Non-pigmented ciliary epithelial cell (primary cell): Measurements from ENCODE around the gene NBPF26.
"Not testable (repeated sequence)": the region's sequence is repeated elsewhere in the genome, so short reads cannot be mapped to it uniquely, and the experiment has no call there.

Source experiments
- DNase-seq: peaks from one replicate; pipeline ENCODE4 v3.0.0-alpha.2; 2010; ENCODE audit warnings: low read depth

The NBPF26 gene

DNA sequence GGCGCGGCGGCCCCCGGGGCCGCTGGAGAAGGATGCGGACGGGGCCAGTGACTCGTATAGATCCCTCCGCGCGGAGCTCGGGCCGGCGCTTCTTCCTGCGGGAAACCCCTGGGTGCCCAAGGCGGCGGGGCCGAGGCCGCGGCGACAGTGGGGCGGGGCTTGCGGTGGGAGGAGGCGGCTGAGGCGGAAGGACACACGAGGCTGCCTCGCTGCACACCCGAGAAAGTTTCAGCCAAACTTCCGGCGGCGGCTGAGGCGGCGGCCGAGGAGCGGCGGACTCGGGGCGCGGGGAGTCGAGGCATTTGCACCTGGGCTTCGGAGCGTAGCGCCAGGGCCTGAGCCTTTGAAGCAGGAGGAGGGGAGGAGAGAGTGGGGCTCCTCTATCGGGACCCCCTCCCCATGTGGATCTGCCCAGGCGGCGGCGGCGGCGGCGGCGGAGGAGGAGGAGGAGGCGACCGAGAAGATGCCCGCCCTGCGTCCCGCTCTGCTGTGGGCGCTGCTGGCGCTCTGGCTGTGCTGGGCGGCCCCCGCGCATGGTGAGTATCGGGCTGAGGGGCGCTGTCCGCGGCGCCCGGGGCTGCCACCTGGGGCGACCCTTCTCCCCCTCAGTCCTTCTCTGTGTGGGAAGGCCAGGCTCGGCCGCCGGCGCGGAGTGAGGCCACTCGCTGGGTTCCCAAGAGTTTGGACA, at the start of gene NBPF26:
NBPF26 (plus strand) TSS at position 231 of the 688 bp plus-strand sequence.
- DNase-seq, result not testable (repeated sequence)

DNA sequence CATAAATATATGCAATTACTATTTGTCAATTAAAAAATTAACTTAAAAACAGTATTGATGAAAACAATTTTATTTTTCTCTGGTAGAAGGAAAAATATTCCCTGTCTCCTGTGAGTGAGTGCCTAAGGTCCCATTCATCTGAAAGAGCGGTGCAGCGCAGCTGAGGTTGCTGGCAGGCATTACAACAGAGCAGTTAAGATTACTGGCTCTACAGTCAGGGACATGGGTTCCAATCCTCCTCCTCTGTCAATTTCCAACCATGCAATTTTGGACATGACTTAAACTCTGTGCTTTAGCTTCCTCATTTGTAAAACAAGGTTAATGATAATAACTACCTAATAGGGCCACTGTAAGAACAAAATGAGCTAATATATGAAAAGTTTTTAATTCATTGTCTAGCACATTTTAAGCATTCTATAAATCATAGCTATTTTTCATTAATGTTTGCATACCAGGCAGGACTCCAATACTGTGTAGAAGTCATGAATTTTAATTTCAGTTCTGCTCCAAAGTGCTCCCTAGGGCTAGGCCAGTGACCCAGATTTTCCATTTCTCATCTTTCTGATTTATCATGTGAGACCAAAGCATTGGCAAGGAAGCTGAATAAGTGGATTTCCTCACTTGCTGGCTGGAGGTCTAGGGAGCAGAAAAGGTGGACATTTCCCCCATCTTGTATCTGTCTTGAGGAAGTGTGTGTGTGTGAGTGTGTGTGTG, 43.5 kb upstream of the NBPF26 start:
- not testable (repeated sequence) for DNase-seq

DNA sequence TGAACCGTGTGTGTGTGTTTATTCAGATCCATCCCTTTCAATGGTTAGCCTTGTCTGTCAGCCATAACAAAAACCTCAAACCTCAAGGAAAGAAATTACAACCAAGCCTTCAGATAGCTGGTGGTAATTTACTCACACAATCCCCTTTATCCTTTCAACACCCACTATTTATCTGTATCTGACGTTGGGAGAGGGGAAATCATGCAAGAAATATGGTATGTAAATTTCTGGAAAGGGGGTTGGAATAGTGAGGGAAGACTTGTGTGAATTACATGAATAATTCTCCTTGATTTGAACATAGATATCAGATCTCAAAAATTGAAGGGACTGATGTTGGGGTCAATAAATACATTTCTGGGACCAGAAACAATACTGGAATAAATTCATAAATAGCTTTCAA, 42.8 kb upstream of the NBPF26 start:
- DNase-seq, result not testable (repeated sequence)

DNA sequence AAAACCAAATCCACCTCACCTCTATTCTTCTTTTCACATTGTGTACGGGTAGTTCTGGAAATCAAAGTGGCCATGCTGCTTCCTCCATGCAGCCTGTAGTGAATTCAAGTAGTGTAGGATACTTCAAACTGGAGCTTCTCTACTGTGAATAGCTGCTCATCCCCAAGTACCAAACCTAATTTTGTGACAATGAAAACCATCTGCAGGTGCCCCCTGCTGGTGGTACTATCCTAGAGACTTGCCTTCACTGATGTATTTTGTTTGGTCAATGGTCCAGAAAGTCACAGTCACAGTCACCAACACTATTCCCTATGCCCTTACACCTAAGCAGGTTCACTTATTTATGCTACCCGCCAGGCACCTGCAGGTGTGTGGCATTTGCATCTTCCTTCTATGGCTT, 39.3 kb upstream of the NBPF26 start:
- not testable (repeated sequence) for DNase-seq

DNA sequence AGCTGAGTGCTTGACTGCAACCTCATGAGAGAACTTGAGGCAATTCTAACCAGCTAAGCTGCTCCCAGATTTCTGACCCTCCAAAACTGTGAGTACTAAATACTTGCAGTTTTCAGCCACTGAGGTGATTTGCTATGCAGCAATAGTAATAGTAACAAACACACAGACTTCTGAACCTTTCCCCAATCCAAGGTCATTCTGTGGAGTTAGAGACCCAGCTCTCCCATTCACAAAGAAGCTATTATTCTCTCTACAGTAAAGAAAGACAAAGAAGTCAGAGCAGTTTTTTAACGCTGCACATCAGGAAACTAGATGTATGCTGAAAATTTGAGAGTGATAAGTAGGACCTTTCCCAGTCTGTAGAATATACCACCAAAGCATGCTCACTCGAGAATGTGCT, 38.1 kb upstream of the NBPF26 start:
- DNase-seq, result not testable (repeated sequence)

DNA sequence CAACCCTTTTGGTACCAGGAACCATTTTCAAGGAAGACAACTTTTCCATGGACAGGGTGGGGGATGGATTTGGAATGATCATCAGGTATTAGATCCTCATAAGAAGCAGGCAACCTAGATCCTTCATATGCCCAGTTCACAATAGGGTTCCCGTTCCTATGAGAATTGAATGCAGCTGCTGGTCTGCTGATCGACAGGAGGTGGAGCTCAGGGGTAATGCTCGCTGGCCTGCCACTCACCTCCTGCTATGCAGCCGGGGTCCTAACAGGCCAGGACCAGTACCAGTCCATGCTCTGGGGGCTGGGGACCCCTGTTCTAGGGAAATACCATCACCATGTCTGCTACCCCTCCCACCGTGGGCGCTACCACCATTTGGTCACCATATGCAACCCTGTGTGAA, 36.5 kb upstream of the NBPF26 start:
- not testable (repeated sequence) for DNase-seq

DNA sequence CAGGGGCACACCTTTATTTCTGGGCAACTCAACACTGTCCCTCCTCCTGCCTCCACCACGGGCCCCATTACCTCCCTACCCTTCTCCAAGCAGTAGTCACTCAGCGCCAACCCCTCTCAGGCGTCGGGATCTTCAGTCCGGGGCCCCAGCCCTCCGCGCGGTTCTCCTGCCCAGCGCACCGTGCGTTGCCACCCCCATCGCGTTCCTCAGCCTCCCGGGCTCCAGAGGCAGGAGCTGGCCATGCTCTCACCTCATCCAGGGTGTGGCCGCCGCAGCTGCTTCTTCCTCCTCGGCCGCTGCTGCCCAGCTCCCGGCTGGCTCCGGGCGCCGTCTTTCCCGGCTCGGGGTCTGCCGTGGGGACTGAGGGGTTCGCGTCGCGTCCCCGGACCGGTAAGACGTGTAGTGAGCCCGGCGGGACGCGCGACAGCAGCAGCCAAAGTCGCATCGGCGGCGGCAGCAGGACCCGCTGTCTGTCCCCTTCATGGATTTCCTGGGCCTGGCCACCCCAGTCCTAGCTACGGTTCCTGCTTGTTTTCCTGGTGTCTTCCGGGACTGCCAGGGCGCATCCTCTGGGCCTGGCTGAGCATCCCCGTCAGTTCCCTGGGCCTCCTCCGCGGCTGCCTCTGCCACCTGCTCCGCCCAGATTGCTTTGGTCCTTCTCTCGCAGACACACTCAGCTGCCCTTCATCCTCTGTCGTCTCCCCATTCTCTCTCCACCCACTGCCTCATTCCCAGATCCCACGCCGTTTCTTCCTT, 22.8 kb upstream of the NBPF26 start:
- DNase-seq, result not testable (repeated sequence)

DNA sequence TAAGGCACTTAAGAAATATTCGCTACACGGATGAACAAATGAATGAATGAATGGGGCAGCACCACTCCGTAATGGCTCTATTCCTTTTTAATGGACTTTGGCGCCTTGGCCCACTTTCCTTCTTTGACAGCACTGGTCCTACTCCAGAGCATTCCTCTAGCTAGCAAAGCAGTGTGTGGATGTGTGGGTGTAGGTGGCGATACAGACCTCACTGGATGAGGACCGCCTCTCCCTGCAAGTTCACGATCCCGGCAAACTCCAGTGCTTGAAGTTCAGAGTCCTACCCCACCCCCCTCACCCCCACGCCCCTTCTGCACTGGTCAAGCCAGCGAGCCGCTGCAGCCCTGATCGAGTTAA, 409 bp upstream of the NBPF26 start:
- DNase-seq, result not testable (repeated sequence)

DNA sequence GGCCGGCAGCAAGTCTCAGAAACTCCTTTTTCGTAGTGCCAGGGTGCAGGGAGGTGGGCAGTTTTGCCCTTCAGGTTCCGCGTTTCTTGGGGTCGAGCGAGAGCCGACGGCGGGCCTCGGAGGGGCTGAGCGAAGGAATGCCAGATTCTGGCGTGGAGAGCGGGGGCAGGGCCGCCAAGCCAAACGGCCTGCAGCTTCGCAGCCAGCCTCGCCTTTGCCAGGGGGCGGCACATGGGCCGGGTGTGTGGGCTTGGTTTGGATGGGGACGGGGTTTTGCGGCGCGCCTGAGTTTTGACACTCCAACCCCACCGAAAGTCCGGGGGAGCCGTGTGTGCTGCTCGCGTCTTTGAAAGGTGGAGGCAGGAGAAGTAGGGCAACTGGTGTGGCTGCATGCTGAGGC, 762 bp downstream of the NBPF26 start:
- DNase-seq, result not testable (repeated sequence)

DNA sequence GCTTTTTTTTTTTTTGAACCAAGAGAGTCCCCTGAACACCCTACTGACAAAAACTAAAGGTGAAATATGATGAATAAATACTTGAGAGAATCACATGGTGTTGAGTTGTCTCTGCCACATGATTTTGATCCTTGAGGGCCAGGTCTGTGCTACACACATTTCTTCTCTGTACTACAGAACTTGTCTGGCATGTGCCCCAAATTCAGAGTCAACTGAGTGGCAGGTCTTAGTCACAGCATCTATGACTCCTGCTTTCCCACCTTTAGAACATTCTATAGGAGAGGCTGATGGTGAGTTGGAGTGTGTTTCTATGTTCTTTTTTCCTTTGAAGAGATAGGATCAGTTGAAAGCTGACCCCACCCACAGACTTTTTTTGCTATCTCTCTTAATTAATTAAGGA, 5.1 kb downstream of the NBPF26 start:
- DNase-seq, result not testable (repeated sequence)

DNA sequence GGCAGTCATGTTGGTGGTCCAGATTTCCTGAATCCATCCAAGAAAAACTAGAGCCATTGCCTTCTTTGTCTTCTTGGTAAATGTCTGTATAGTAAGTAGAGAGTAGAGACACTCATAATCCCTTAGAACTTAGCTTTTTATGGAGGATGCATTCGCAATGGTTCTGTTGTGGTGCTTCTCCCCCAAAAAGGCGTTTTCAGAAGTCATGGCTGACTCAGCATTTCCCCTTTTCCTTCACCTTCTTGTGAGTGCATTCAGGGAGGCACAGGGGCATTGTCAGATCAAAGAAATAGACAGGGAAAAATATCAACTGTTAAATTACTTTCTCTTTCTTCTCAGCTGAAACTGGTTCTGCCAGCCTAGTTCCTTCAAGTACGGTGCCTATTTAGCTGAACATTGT, 45.3 kb downstream of the NBPF26 start:
- DNase-seq, result not testable (repeated sequence)

DNA sequence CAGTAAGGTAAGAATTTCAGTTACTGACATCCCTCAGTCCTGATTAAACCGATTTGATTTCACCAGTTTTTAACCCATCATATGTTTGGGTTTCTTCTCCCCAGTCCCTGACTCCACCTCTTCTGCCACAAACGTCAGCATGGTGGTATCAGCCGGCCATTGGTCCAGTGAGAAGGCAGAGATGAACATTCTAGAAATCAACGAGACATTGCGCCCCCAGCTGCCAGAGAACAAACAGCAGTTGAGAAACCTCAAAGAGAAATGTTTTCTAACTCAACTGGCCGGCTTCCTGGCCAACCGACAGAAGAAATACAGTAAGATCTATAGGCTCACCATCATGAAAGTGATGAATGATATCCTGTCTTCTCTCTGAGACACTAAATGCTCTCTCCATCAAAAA, 81.7 kb downstream of the NBPF26 start:
- not testable (repeated sequence) for DNase-seq

DNA sequence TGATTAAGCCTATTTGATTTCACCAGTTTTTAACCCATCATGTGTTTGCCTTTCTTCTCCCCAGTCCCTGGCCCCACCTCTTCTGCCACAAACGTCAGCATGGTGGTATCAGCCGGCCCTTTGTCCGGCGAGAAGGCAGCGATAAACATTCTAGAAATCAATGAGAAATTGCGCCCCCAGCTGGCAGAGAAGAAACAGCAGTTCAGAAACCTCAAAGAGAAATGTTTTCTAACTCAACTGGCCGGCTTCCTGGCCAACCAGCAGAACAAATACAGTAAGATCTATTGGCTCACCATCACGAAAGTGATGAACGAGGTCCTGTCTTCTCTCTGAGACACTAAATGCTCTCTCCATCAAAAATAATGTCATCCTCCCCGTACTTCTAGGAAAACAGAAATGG, 88.1 kb downstream of the NBPF26 start:
- not testable (repeated sequence) for DNase-seq

DNA sequence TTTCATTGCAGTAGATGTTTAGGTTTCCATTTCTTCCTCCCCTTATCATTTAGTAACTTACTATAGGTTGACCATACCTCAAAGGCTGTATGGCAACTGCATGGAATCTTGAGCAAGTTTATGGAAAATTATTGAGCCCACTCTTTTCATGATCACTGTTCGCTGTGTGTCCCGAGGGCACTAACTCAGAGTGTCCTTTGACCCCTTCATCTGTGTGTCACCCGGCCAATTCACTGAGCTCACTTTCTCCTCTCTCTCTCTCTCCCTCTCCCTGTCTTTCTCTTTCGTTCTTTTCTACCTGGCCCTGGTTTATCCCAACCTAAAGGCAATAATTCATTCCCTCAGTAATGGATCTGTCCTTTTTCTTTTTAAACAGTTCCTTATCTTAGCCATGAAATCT, 101.3 kb downstream of the NBPF26 start:
- not testable (repeated sequence) for DNase-seq

DNA sequence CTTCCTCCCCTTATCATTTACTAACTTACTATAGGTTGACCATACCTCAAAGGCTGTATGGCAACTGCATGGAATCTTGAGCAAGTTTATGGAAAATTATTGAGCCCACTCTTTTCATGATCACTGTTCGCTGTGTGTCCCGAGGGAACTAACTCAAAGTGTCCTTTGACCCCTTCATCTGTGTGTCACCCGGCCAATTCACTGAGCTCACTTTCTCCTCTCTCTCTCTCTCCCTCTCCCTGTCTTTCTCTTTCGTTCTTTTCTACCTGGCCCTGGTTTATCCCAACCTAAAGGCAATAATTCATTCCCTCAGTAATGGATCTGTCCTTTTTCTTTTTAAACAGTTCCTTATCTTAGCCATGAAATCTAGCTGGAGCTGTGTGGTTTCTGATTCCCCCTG, 102.9 kb downstream of the NBPF26 start:
- not testable (repeated sequence) for DNase-seq

DNA sequence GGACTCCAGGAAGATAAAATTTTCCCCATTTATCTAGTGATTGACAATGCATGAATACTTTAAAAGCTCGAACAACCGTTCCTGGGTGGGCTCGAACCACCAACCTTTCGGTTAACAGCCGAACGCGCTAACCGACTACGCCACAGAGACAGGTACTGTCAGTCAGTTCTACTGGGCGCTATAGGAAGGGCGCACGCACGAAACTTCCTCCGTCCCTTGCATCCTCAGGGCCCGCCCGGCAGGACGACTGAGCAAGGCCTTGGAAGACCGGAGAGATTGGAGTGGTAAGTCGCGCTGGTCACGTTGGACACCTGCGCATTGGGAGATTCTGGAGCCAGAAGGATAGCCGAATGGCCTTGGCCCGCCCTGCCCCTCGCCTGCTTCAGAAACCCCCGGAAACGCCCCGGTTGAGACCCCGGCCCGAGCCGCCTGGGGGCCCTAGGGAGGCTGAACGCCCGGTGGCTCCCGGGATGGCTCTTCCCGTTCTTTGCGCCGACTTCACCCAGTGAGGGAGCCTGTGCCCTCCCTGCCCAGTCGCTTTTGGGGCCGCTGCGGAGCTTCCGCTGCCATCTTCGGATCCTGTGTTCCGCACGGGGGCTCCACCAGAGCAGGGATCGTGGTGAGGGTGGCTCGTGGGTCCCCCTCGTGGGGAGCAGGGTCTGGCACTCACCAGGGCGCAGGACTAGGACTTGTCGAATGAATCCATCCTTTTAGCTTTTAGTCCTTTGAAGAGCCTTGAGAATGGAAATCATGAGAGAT, 120.6 kb downstream of the NBPF26 start:
- DNase-seq, result not testable (repeated sequence)

DNA sequence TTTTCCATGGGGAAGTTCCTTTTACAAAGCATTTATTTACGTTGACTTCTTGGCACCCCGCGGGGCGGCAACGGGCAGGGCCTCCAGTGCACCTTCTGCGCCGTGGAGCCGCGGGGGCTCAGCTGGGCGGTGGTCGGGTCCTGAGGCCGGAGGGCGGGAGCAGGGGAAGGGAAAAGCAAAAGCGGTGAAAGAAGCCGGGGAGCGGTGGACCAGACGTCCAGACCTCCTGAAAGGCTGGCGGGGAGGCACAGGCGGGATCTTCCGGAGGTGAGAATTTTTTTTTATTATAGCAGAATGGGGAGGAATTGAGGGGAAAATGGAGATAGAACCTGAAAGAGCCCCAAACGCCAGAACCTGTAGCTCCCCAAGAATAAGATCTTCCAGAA, 121.2 kb downstream of the NBPF26 start:
- DNase-seq, result not testable (repeated sequence)

DNA sequence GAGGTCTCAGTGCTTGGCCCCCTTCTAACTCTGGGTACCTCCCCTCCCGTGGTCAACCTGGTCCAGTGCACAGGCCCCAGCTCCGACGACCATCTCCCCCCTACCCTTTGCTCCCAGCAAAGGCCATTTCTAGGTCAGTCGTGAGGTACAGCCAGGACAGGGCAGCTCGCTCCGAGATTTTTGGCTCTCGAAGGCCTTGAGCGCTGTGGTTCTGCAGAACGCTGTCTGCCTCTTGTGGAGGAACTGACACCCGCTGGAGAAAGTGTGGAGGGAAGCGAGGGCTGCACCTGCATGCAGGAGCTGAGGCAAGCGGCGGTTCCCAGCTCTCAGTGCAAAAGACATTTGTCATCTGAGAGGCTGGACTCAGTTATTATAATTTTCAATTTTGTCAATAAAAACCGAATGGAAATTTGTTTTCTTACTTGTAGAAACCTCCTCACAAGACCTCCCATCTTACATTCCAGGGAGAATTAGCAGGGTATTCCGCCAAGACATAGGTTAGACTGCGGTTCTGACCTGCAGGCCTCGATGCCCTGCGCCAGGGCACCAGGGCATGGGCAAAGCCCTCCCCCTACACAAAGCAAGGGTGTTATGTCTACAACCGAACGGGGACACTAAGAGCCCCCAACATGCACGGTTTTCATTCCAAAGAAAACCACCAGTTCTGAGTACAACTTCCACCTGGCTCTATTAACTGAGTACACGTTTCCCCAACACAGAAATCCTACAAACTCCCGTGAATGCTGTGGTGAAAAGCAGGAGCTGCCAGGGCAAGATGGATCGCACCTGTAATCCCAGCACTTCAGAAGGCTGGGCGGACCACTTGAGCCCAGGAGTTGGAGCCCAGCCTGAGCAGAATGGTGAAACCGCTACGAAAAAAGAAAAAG, 125.9 kb downstream of the NBPF26 start:
- not testable (repeated sequence) for DNase-seq

DNA sequence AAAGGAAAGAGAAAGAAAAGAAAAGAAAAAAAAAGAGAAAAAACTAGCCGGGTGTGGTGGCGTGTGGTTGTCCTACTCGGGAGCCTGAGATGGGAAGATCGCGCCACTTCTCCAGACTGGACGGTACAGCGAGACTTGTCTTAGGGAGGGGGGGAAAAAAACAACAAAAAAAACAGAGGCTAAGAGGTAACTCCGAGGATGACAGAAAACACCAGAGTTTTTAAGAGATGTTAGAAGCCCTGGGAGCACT, 126.5 kb downstream of the NBPF26 start:
- DNase-seq, result not testable (repeated sequence)

DNA sequence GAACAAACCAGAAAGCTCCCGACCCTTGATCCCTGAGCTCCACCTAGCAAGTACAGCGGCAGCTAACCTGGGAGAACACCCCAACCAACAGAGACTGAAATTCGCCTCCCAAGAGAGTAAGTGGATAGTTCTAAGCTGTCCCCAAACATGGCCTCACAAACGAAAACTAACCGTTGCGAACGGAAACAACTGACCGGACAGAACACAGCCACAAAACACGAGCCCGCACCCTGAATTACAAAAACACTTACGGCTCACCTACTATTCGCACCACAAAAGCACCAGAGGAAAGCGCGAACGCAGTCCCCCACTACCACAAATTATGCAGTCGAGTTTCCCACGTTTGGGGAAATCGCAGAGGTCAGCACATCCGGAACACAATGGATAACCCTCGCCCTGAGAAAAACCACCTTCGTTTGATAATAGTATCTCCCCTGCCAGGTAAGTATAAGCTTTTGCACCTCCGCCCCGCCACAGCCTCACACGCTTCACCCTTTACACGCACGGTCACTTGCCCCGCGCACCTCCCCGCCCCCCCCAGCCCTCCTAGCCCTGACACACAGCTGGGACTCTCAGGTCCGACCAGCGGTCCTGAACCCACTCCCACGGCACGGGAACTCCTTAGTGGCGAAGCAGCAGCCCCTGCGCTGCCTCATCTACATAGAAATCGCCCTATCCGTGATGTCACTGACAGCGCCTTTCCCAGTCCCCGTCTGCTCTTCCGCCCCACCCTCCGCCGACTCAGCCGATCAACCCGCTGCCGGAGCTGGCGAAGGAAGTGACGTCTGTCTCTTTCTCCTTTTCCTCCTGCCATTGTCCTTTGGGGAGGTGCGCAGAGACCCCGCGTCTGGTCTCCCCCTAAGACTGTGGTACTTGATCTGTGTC, 127.0 kb downstream of the NBPF26 start:
- DNase-seq, result peak; percentile 74
